H1 (cell line): ENCODE measurements around the gene SYT2. TPM values are rescaled to one million over a fixed set of nuclear protein-coding genes. Genes with fewer than 3 reads are reported as not detected.
"Not testable (repeated sequence)": the region's sequence is repeated elsewhere in the genome, so short reads cannot be mapped to it uniquely, and the experiment has no call there.

Source experiments
- CTCF ChIA-PET: fragments of 300-600 bp; sonication (Branson Sonifier 250); formaldehyde crosslinking; loops from one replicate; lab custom pipeline; 2021; ENCODE audit not compliant: partially characterized antibody; lab: Charles Lee
- POLR2A ChIA-PET: fragments of 300-600 bp; sonication (Branson Sonifier 250); formaldehyde crosslinking; loops from one replicate; lab custom pipeline; 2021; ENCODE audit warnings: inconsistent platforms; ENCODE audit not compliant: partially characterized antibody; lab: Charles Lee
- DNase-seq, 2 experiments: peaks; one replicate each; pipeline versions ENCODE4 v3.0.0 to v3.0.0-alpha.2; 2010 to 2022; ENCODE audit warnings: low spot score in 2 of 2, low read depth in 1 of 2, mixed read lengths in 1 of 2
- FAIRE-seq: peaks from 2 replicates; lab custom pipeline; 2011; peaks lifted over from hg19 to GRCh38; lab: Jason Lieb, UNC
- H2AFZ ChIP-seq: 2 replicates; pipeline ENCODE4 v1.8.1; 2012; ENCODE audit warnings: low read length, inconsistent platforms
- H2AK5ac ChIP-seq: 2 replicates; pipeline ENCODE4 v1.6.1; 2013; ENCODE audit warnings: low read depth, low read length
- H2BK120ac ChIP-seq: replicated peaks from 2 replicates; pipeline ENCODE3; 2013; ENCODE audit warnings: low read depth, low read length, inconsistent platforms
- H2BK12ac ChIP-seq: 2 replicates; pipeline ENCODE4 v1.6.1; 2013; ENCODE audit warnings: low read depth, low read length
- H2BK15ac ChIP-seq: 2 replicates; pipeline ENCODE4 v1.6.1; 2013; ENCODE audit warnings: low read length
- H2BK20ac ChIP-seq: 2 replicates; pipeline ENCODE4 v1.6.1; 2013; ENCODE audit warnings: low read length
- H2BK5ac ChIP-seq: 2 replicates; pipeline ENCODE4 v1.6.1; 2013; ENCODE audit warnings: low read depth, low read length
- H3K14ac ChIP-seq: 2 replicates; pipeline ENCODE4 v1.6.1; 2013; ENCODE audit warnings: inconsistent platforms; ENCODE audit not compliant: insufficient read length
- H3K18ac ChIP-seq: 2 replicates; pipeline ENCODE4 v1.6.1; 2013; ENCODE audit warnings: low read length; ENCODE audit errors: extremely low read depth
- H3K23ac ChIP-seq: 2 replicates; pipeline ENCODE4 v1.6.1; 2013; ENCODE audit warnings: inconsistent platforms; ENCODE audit not compliant: insufficient read length
- H3K23me2 ChIP-seq: 2 replicates; pipeline ENCODE4 v1.6.1; 2013; ENCODE audit warnings: low read depth, low read length
- H3K27ac ChIP-seq: 2 replicates; pipeline ENCODE4 v1.6.1; 2011; ENCODE audit warnings: low read depth, low read length, inconsistent platforms
- H3K27me3 ChIP-seq, 4 experiments: replicated peaks in 1 of 4; 1 replicate in 1 of 4; 2 replicates in 3 of 4; pipeline versions ENCODE4 v1.6.1 to v1.8.1; 2011 to 2013; ENCODE audit warnings: low read length in 3 of 4, mild to moderate bottlenecking in 3 of 4, inconsistent platforms in 2 of 4, mixed read lengths in 2 of 4, moderate library complexity in 1 of 4; ENCODE audit not compliant: control insufficient read depth in 3 of 4, insufficient read depth in 3 of 4; ENCODE audit errors: extremely low read depth in 1 of 4
- H3K36me3 ChIP-seq, 4 experiments: 2 replicates each; pipeline versions ENCODE4 v1.6.1 to v1.8.1; 2011 to 2013; ENCODE audit warnings: mild to moderate bottlenecking in 4 of 4, low read length in 3 of 4, moderate library complexity in 2 of 4, control low read depth in 1 of 4, inconsistent platforms in 1 of 4; ENCODE audit not compliant: insufficient read depth in 4 of 4, control insufficient read depth in 2 of 4
- H3K4ac ChIP-seq: replicated peaks from 2 replicates; pipeline ENCODE3; 2013; ENCODE audit warnings: low read length, low read depth, mixed read lengths, inconsistent platforms; ENCODE audit not compliant: insufficient read length
- H3K4me1 ChIP-seq, 4 experiments: replicated peaks in 1 of 4; 1 replicate in 1 of 4; 2 replicates in 3 of 4; pipeline versions ENCODE4 v1.6.1 to v1.8.1; 2011 to 2013; ENCODE audit warnings: low read length in 3 of 4, inconsistent platforms in 2 of 4, mixed read lengths in 1 of 4; ENCODE audit not compliant: insufficient read depth in 4 of 4, control insufficient read depth in 3 of 4
- H3K4me2 ChIP-seq, 2 experiments: 2 replicates each; pipeline versions ENCODE4 v1.6.1 to v1.8.1; 2011 to 2013; ENCODE audit warnings: low read depth in 2 of 2, low read length in 2 of 2, control low read depth in 1 of 2, inconsistent platforms in 1 of 2, mild to moderate bottlenecking in 1 of 2; ENCODE audit not compliant: insufficient read depth in 1 of 2
- H3K4me3 ChIP-seq, 4 experiments: fragments of 200-600, 300-600 bp in 1 of 4; sonication (generic), shearing (Covaris generic), sonication (Bioruptor Twin) in 1 of 4; 2 replicates each; pipeline versions ENCODE4 v1.5.1 to v1.8.1; 2011 to 2016; ENCODE audit warnings: low read length in 4 of 4, low read depth in 3 of 4, control low read depth in 2 of 4, inconsistent platforms in 2 of 4, mild to moderate bottlenecking in 2 of 4, mixed read lengths in 1 of 4, moderate library complexity in 1 of 4; ENCODE audit not compliant: insufficient read depth in 2 of 4; ENCODE audit errors: extremely low read depth in 1 of 4
- H3K56ac ChIP-seq: replicated peaks from 2 replicates; pipeline ENCODE3; 2013; ENCODE audit warnings: low read depth, mild to moderate bottlenecking, mixed read lengths, low read length, inconsistent platforms; ENCODE audit not compliant: insufficient read length
- H3K79me1 ChIP-seq: 2 replicates; pipeline ENCODE4 v1.6.1; 2013; ENCODE audit warnings: low read depth, low read length, control low read depth
- H3K79me2 ChIP-seq, 2 experiments: 2 replicates each; pipeline versions ENCODE4 v1.6.1 to v1.8.1; 2012 to 2013; ENCODE audit warnings: low read length in 2 of 2, mild to moderate bottlenecking in 2 of 2, inconsistent platforms in 1 of 2; ENCODE audit not compliant: insufficient read depth in 2 of 2, control insufficient read depth in 1 of 2
- H3K9ac ChIP-seq, 4 experiments: replicated peaks in 1 of 4; 1 replicate in 1 of 4; 2 replicates in 3 of 4; pipeline versions ENCODE4 v1.6.1 to v1.8.1; 2011 to 2013; ENCODE audit warnings: low read depth in 3 of 4, low read length in 3 of 4, control low read depth in 2 of 4, mild to moderate bottlenecking in 2 of 4, moderate library complexity in 2 of 4, inconsistent platforms in 1 of 4; ENCODE audit errors: extremely low read depth in 1 of 4
- H3K9me3 ChIP-seq, 2 experiments: 2 replicates each; pipeline versions ENCODE4 v1.6.1 to v1.8.1; 2012 to 2013; ENCODE audit warnings: mild to moderate bottlenecking in 2 of 2, moderate library complexity in 2 of 2, control low read depth in 1 of 2, inconsistent platforms in 1 of 2, low read depth in 1 of 2, low read length in 1 of 2, mixed read lengths in 1 of 2; ENCODE audit not compliant: insufficient read depth in 2 of 2
- H4K20me1 ChIP-seq, 2 experiments: replicated peaks in 1 of 2; 2 replicates each; pipeline versions ENCODE3 to v1.8.1; 2011 to 2013; ENCODE audit warnings: inconsistent platforms in 2 of 2, low read length in 2 of 2, mild to moderate bottlenecking in 1 of 2; ENCODE audit not compliant: insufficient read depth in 2 of 2, control insufficient read depth in 1 of 2
- H4K5ac ChIP-seq: 2 replicates; pipeline ENCODE4 v1.6.1; 2013; ENCODE audit warnings: low read length, low read depth, mixed read lengths, inconsistent platforms; ENCODE audit not compliant: insufficient read length
- H4K8ac ChIP-seq: 2 replicates; pipeline ENCODE4 v1.8.0; 2013; ENCODE audit warnings: mild to moderate bottlenecking, moderate library complexity, low read length, inconsistent platforms; ENCODE audit not compliant: insufficient read depth; ENCODE audit errors: extremely low read depth
- H4K91ac ChIP-seq: replicated peaks from 2 replicates; pipeline ENCODE3; 2013; ENCODE audit warnings: low read length, mixed read lengths, inconsistent platforms; ENCODE audit not compliant: insufficient read length
- WGBS, 2 experiments: shearing (Covaris generic) in 1 of 2; methylation state at CpG; one replicate each; pipeline versions ENCODE4 v1.1.6 to v1.1.7; 2013 to 2015; ENCODE audit warnings: low lambda C conversion rate in 2 of 2, mixed read lengths in 2 of 2, inconsistent platforms in 1 of 2, low coverage in 1 of 2, missing lambda C conversion rate in 1 of 2; ENCODE audit not compliant: insufficient replicate concordance in 2 of 2, insufficient coverage in 1 of 2, insufficient read length in 1 of 2; ENCODE audit errors: extremely low coverage in 1 of 2, missing lambda C conversion rate in 1 of 2; 5-methylcytosine and 5-hydroxymethylcytosine counted together
- polyA plus RNA-seq, 7 experiments: library from polyadenylated mRNA; depleted of rRNA in 3 of 7; stranded (reverse) in 5 of 7; unstranded in 2 of 7; fragments of >200 nt in 5 of 7; fragments of 200-250 nt in 2 of 7; gene quantifications; 1 replicate in 5 of 7; 2 replicates in 1 of 7; 4 replicates in 1 of 7; pipeline versions ENCODE4 v1.2.1 to v1.2.3, GENCODE V29; 2011 to 2013; ENCODE audit warnings: missing spikeins in 2 of 7, mixed read lengths in 2 of 7
- total RNA-seq: library from RNA; stranded (reverse); fragmentation: NEBNext Ultra II Directional; extraction: Animal tissue kit (Norgen Biotek cat#: 25700); gene quantifications from 2 replicates; pipeline ENCODE4 v1.2.1, GENCODE V29; 2021

The SYT2 gene
- total and polyA plus RNA-seq, 2 of the 8 experiments (the other 6 are each of a cell fraction or from before 2014, with no cell fraction given) = 2.8 to 11.0 TPM

- H2BK15ac ChIP-seq, H2AK5ac ChIP-seq, H3K27ac ChIP-seq, H3K9me3 ChIP-seq, FAIRE-seq, H3K79me1 ChIP-seq, H3K14ac ChIP-seq, H2BK20ac ChIP-seq, H2AFZ ChIP-seq, H3K4me2 ChIP-seq, H2BK12ac ChIP-seq, H3K4me1 ChIP-seq, H3K9ac ChIP-seq, H3K56ac ChIP-seq, H4K20me1 ChIP-seq, H2BK5ac ChIP-seq, H4K8ac ChIP-seq, H3K4ac ChIP-seq, H3K23ac ChIP-seq, DNase-seq, H3K18ac ChIP-seq, H3K23me2 ChIP-seq, H3K4me3 ChIP-seq, H4K91ac ChIP-seq, H2BK120ac ChIP-seq, H4K5ac ChIP-seq, POLR2A ChIA-PET, H3K27me3 ChIP-seq, H3K79me2 ChIP-seq, H3K36me3 ChIP-seq: not testable (repeated sequence)
- WGBS, 2 experiments = 100% methylated on average over 1 of the region's 1 CpG; no CpG with 5 or more reads in 1 of the 2 experiments
- CTCF ChIA-PET = interaction anchor here (0.6 to 1.2 kb wide), 2 partner anchors 101 to 374 kb away, joined by 4 read pairs; no protein-coding TSS in a partner anchor
Measured at GRCh38 chr1:202557662-202558061, 152.6 kb downstream of the SYT2 start.

GRCh38 chr1:202556037-202556436 lies 154.2 kb downstream of the SYT2 start:
- CTCF ChIA-PET = interaction anchor here (0.7 to 1.2 kb wide), 2 partner anchors 19 to 38 kb away, joined by 4 read pairs; no protein-coding TSS in a partner anchor
- H3K4ac ChIP-seq = not testable (repeated sequence)

More at GRCh38 chr1:202556037-202556436, 154.2 kb downstream of the SYT2 start:
- H4K8ac ChIP-seq, H2BK12ac ChIP-seq, H2AK5ac ChIP-seq, H3K4me3 ChIP-seq, H2AFZ ChIP-seq, H3K56ac ChIP-seq, H3K4me2 ChIP-seq, H3K36me3 ChIP-seq, H3K23ac ChIP-seq, H3K23me2 ChIP-seq, H4K91ac ChIP-seq, H4K20me1 ChIP-seq, H2BK5ac ChIP-seq, H2BK15ac ChIP-seq, H2BK20ac ChIP-seq, H3K4me1 ChIP-seq, H3K79me1 ChIP-seq, DNase-seq, H3K79me2 ChIP-seq, POLR2A ChIA-PET, H3K14ac ChIP-seq, FAIRE-seq, H2BK120ac ChIP-seq, H3K27ac ChIP-seq, H3K9me3 ChIP-seq, H3K27me3 ChIP-seq, H3K18ac ChIP-seq, H3K9ac ChIP-seq, H4K5ac ChIP-seq: not testable (repeated sequence)
- 81% methylated on average over 4 of the region's 4 CpGs; no CpG with 5 or more reads in 1 of the 2 experiments for WGBS, 2 experiments
